Psoas muscle (tissue), 8 donors: ENCODE results near the gene HEYL. TPM values are rescaled to one million over a fixed set of nuclear protein-coding genes. Genes with fewer than 3 reads are reported as not detected.

Source experiments
- ATAC-seq, 4 donors: fragments of 200-7000 bp; cut with Tn5 transposase; one replicate each; pipeline ENCODE4 v1.9.1; 2020; ENCODE audit warnings: moderate library complexity in 3 of 4, mild to moderate bottlenecking in 2 of 4
- DNase-seq, 2 donors: peaks; one replicate each; pipeline ENCODE4 v3.0.0-alpha.2; 2020
- H3K27ac ChIP-seq: fragments of 200-600 bp; one replicate; pipeline ENCODE4 v1.8.0; 2022
- H3K27me3 ChIP-seq, 3 donors: fragments of 200-600 bp in 1 of 3; one replicate each; pipeline versions ENCODE4 v1.6.1 to v1.8.0; 2013 to 2022; ENCODE audit warnings: low read length in 2 of 3, mild to moderate bottlenecking in 2 of 3, moderate library complexity in 1 of 3; ENCODE audit not compliant: insufficient read depth in 3 of 3
- H3K36me3 ChIP-seq, 2 donors: fragments of 200-600 bp in 1 of 2; one replicate each; pipeline versions ENCODE4 v1.6.1 to v1.8.0; 2013 to 2022; ENCODE audit warnings: low read depth in 1 of 2, mild to moderate bottlenecking in 1 of 2, moderate library complexity in 1 of 2; ENCODE audit not compliant: insufficient read depth in 1 of 2
- H3K4me1 ChIP-seq: fragments of 200-600 bp; one replicate; pipeline ENCODE4 v1.8.0; 2022
- H3K4me3 ChIP-seq: fragments of 200-600 bp; one replicate; pipeline ENCODE4 v1.8.0; 2022; ENCODE audit warnings: mild to moderate bottlenecking
- H3K9me3 ChIP-seq: fragments of 200-600 bp; one replicate; pipeline ENCODE4 v1.8.0; 2022
- WGBS, 3 donors: extraction: QIAGEN DNeasy Blood & Tissue Kit; methylation state at CpG; one replicate each; pipeline versions ENCODE4 v1.1.6 to v1.1.7; 2013; 5-methylcytosine and 5-hydroxymethylcytosine counted together
- intact Hi-C, 2 donors: fragments of 100-400 bp; cut with DNase I; formaldehyde crosslinking; loops; one replicate each; pipeline versions ENCODE4 v1.11.0 to v1.14.2; 2022
- polyA plus RNA-seq, 3 donors: library from polyadenylated mRNA; stranded (reverse); fragments of 200-250 nt; gene quantifications; one replicate each; pipeline ENCODE4 v1.2.3, GENCODE V29; 2013
- total RNA-seq, 4 donors: library from RNA; stranded (reverse); fragmentation: NEBNext Ultra II Directional in 2 of 4; extraction: Animal tissue kit (Norgen Biotek cat#: 25700) in 2 of 4; gene quantifications; one replicate each; pipeline versions ENCODE4 v1.2.1 to v1.2.4, GENCODE V29; 2021 to 2023
- TF ChIP-seq, protein P1 (sequence below): fragments of 200-600 bp; IDR thresholded peaks from one replicate; pipeline ENCODE4 v1.8.0; 2022; ENCODE audit warnings: antibody characterized with exemption
- donor health status: healthy with polysubstance abuse.
- donor health status: DM: no; HTN: no; CAD: no; lungs with moderate emphysema.
- donor health status: Bipolar disorder and iron deficiency.
- donor health status: healthy.
- donor health status: DM: yes; HTN: yes; CAD: no.
- donor health status: DM: no; HTN: no; CAD: no.
- donor health status: DM: no; HTN: no; CAD: no.
- donor health status: DM: yes; HTN: yes; CAD: no.

The HEYL gene
- total and polyA plus RNA-seq, 7 donors = 2.1 to 10.0 (median 5.8) TPM

DNA sequence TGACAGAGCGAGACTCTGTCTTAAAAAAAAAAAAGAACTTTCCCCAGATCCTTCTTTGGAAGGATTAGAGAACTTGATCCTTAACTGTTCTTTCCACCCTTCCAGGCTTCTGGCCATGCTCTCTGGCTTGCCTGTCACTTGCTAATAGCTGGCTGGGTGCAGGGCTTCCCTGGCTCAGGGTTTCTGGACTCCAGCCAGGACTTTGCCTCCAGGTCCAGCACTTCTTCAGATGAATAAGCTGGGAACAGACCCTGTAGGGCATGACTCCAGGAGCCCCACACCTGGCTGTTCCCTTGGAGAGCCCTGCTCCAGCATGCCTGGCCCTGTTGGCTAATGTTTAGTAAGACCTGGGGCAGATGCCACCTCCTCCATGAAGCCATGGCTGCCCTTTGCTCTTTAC lies 35.8 kb upstream of the HEYL start:
- ATAC-seq = no peak
- Histone ChIP-seq H3K4me3 (no peak overlapping the region), H3K27me3 (no peaks in the 10 kb centered on the region), H3K9me3 (no peaks in the 10 kb centered on the region), H3K36me3 (no peaks in the 10 kb centered on the region), H3K4me1 (peaks cover 42% of the 10 kb centered on the region), H3K27ac (peak overlapping the region; percentile 42)
- DNase-seq = no peak
- TF ChIP-seq, protein P1, sequence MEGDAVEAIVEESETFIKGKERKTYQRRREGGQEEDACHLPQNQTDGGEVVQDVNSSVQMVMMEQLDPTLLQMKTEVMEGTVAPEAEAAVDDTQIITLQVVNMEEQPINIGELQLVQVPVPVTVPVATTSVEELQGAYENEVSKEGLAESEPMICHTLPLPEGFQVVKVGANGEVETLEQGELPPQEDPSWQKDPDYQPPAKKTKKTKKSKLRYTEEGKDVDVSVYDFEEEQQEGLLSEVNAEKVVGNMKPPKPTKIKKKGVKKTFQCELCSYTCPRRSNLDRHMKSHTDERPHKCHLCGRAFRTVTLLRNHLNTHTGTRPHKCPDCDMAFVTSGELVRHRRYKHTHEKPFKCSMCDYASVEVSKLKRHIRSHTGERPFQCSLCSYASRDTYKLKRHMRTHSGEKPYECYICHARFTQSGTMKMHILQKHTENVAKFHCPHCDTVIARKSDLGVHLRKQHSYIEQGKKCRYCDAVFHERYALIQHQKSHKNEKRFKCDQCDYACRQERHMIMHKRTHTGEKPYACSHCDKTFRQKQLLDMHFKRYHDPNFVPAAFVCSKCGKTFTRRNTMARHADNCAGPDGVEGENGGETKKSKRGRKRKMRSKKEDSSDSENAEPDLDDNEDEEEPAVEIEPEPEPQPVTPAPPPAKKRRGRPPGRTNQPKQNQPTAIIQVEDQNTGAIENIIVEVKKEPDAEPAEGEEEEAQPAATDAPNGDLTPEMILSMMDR = no peak
- intact Hi-C loops = no loop called here
- 24 to 67% (median 31%) methylated on average over 1 of the region's 1 CpG for whole genome bisulfite sequencing, 3 donors

DNA sequence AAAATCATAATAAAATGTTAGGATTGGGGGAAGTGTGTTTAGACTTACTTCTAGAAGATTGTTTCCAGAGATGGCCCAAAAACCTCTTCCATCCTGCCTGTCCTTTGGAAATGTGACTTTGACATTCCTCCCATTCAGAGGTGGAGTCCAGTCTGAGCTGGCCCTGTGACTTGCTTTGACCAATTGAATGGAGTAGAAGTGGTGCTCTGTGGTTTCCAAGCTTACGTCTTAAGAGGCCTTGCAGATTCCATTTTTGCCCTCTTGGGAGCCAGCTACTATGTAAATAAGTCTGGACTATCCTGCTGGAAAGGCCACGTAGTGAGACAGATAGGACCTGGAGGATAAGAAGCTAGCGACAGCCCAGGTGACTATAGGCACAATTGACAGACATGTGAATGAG lies 33.8 kb upstream of the HEYL start:
- DNase-seq = no peak
- 45 to 85% (median 52%) methylated on average over 3 of the region's 3 CpGs for WGBS, 3 donors
- Histone ChIP-seq H3K9me3 (no peaks in the 10 kb centered on the region), H3K4me3 (peak overlapping the region; percentile 73), H3K36me3 (no peaks in the 10 kb centered on the region), H3K27ac (peak overlapping the region; percentile 89), H3K4me1 (peaks cover 62% of the 10 kb centered on the region), H3K27me3 (no peaks in the 10 kb centered on the region)
- TF ChIP-seq, protein P1 = no peak
- no peak for ATAC-seq
- intact Hi-C loops = loop anchor here (2.0 kb wide), 2 partner anchors 16 to 20 kb away; no protein-coding TSS in a partner anchor

DNA sequence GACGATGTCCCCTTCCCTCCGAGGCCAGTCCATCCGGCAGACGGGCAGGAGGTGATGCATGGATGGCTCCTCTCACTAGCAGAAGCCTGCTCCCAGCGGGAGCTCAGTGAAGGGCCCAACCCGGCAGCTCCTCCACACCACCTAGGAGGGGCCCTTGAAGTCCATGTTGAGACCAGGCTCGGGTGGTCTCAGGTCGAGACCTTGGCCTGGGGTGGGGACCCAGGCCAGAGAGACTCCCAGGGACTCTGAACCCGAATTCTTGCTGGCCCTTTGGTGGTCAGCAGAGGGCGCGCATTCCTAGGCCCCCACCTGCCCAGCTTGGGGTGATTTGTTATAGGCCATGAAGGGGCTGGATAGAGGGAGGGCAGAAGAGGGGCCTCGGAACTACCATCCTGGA lies 33.1 kb upstream of the HEYL start:
- H3K27me3 ChIP-seq = no peaks in the 10 kb centered on the region

DNA sequence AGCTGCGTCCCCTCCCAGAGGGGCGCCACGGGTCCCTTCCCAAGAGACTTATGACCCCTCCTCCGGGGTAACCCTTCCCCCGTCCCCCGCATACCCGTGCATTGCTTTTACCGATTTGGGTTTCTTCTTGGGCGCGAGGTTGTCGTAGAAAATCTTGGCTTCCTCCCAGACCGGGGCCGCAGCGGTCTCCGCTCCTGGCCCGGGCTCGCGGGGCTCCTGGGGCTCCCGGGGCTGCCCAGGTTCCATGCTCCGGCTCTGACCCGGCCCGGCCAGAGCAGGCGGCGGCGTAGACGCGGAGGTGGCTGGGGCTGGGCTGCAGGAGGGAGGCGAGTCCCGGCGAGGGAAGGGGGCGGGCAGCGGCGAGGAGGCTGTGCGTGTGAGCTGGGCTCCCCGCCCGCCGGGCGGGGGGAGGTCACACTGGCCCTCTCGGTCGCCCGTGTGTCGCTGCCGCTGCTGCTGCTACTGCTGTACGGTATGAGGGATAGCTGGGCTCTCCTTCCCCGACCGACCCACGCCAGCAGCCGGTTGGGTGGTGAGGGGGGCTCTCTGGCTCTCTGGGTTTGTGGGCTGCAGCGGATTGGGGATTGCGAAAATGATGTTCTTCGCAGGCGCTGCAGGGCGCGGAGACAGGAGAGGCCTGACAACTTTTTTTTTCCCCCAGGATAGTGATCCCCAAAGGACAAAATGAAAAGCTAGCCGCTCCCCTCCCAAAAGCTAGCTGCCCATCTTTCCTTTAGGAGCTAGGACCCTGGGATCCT lies 32.5 kb upstream of the HEYL start, which contains the start of gene NT5C1A:
Gene NT5C1A, minus strand, starts transcription at position 315 of the 758 bp plus-strand sequence. Its CDS starts 69 bp downstream, at position 246.
- Histone ChIP-seq H3K4me3 (peak within 1 kb of the TSS; percentile 73), H3K9me3 (no peaks in the 10 kb centered on the region), H3K27ac (peak within 1 kb of the TSS; percentile 89), H3K27me3 (no peaks in the 10 kb centered on the region), H3K36me3 (no peaks in the 10 kb centered on the region), H3K4me1 (peaks cover 69% of the 10 kb centered on the region)
- TF ChIP-seq, protein P1 = no peak
- 0 to 1% (median 1%) methylated on average over 45 to 55 of the region's 55 CpGs for WGBS, 3 donors
- DNase-seq = peak; percentile 62 to 81
- ATAC-seq = peak; percentile 57 to 75 (median 65)
- intact Hi-C loops = loop anchor here (2.0 kb wide), 2 partner anchors 17 to 21 kb away; no protein-coding TSS in a partner anchor

More for the DNA sequence above, 33.1 kb upstream of the HEYL start:
- H3K9me3 ChIP-seq = no peaks in the 10 kb centered on the region
- ATAC-seq (peak; percentile 17 to 63 (median 38)), DNase-seq (no peak)
- H3K4me1 ChIP-seq = peaks cover 69% of the 10 kb centered on the region
- intact Hi-C loops = loop anchor here (2.0 kb wide), 2 partner anchors 16 to 20 kb away; no protein-coding TSS in a partner anchor
- 14 to 18% (median 15%) methylated on average over 11 to 12 of the region's 12 CpGs for WGBS, 3 donors
- H3K36me3 ChIP-seq = no peaks in the 10 kb centered on the region
- H3K27ac ChIP-seq = peak overlapping the region; percentile 89
- TF ChIP-seq, protein P1 = peak; percentile 45
- peak overlapping the region; percentile 73 for H3K4me3 ChIP-seq
